Natural killer cell (primary cell): ENCODE results near the gene OS9. TPM values are rescaled to one million over a fixed set of nuclear protein-coding genes. Genes with fewer than 3 reads are reported as not detected.

ENCODE experiments used
- ATAC-seq, 3 donors: fragments of 150-1000 bp in 2 of 3; fragments of 200-7000 bp in 1 of 3; cut with Tn5 transposase; 1 replicate in 1 of 3; 2 replicates in 2 of 3; pipeline ENCODE4 v1.10.0; 2021; ENCODE audit warnings: mild to moderate bottlenecking in 2 of 3, moderate library complexity in 2 of 3
- DNase-seq, 2 donors: peaks; one replicate each; pipeline versions ENCODE4 v3.0.0 to v3.0.0-alpha.2; 2013 to 2021; ENCODE audit warnings: mixed read lengths in 1 of 2
- H3K27ac ChIP-seq: one replicate; pipeline ENCODE4 v1.5.1; 2013; ENCODE audit warnings: mild to moderate bottlenecking, low read length
- H3K27me3 ChIP-seq: one replicate; pipeline ENCODE4 v1.6.1; 2013; ENCODE audit warnings: low read length; ENCODE audit not compliant: control insufficient read depth, insufficient read depth
- H3K36me3 ChIP-seq: one replicate; pipeline ENCODE4 v1.6.1; 2013; ENCODE audit warnings: low read length; ENCODE audit not compliant: control insufficient read depth, insufficient read depth
- H3K4me1 ChIP-seq: one replicate; pipeline ENCODE4 v1.6.1; 2013; ENCODE audit warnings: low read length; ENCODE audit not compliant: control insufficient read depth, insufficient read depth
- H3K4me3 ChIP-seq: one replicate; pipeline ENCODE4 v1.5.1; 2013; ENCODE audit warnings: low read length
- H3K9me3 ChIP-seq: one replicate; pipeline ENCODE4 v1.6.1; 2013; ENCODE audit warnings: low read length; ENCODE audit not compliant: control insufficient read depth, insufficient read depth
- H3K27ac Mint-ChIP-seq, 2 donors: one replicate each; pipeline ENCODE4 v1.8.0; 2022; ENCODE audit warnings: mild to moderate bottlenecking in 2 of 2, mixed read lengths in 2 of 2, moderate library complexity in 1 of 2
- H3K27me3 Mint-ChIP-seq, 2 donors: one replicate each; pipeline ENCODE4 v1.8.0; 2022; ENCODE audit warnings: low read depth in 2 of 2, mixed read lengths in 2 of 2
- H3K36me3 Mint-ChIP-seq: one replicate; pipeline ENCODE4 v1.8.0; 2022; ENCODE audit warnings: mixed read lengths
- H3K4me1 Mint-ChIP-seq, 2 donors: one replicate each; pipeline ENCODE4 v1.8.0; 2022; ENCODE audit warnings: mixed read lengths in 2 of 2
- H3K4me3 Mint-ChIP-seq: one replicate; pipeline ENCODE4 v1.8.0; 2022; ENCODE audit warnings: mild to moderate bottlenecking, moderate library complexity, mixed read lengths
- H3K9me3 Mint-ChIP-seq, 2 donors: one replicate each; pipeline ENCODE4 v1.8.0; 2022; ENCODE audit warnings: mixed read lengths in 2 of 2
- CTCF ChIP-seq: fragments of 200-600 bp; IDR thresholded peaks from one replicate; pipeline ENCODE4 v1.8.0; 2022; ENCODE audit warnings: antibody characterized with exemption
- WGBS: methylation state at CpG from one replicate; pipeline ENCODE4 v1.1.7; 2013; ENCODE audit warnings: missing lambda C conversion rate; ENCODE audit not compliant: insufficient coverage; 5-methylcytosine and 5-hydroxymethylcytosine counted together
- intact Hi-C: fragments of 100-400 bp; cut with micrococcal nuclease; formaldehyde crosslinking; loops from one replicate; pipeline ENCODE4 v1.14.2; 2022
- total RNA-seq, 4 donors: library from RNA; stranded (reverse); fragments of 120-200 nt in 1 of 4; gene quantifications; one replicate each; pipeline versions ENCODE4 v1.2.3 to v1.2.4, GENCODE V29; 2013 to 2022

Gene OS9
- total RNA-seq, 3 donors from 2014 or later (not counting 1 experiment from before 2014, with no cell fraction given): 185 to 221 (median 198) TPM

DNA sequence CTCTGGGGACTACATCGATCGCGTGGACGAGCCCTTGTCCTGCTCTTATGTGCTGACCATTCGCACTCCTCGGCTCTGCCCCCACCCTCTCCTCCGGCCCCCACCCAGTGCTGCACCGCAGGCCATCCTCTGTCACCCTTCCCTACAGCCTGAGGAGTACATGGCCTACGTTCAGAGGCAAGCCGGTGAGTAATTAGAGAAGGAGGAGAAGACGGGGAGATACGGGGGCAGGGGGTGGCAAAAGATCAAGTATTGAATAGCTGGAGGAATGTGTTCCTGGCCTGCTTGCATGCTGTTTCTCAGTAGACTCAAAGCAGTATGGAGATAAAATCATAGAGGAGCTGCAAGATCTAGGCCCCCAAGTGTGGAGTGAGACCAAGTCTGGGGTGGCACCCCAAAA lies 21.9 kb downstream of the OS9 start:
- H3K9me3 ChIP-seq: no peaks in the 10 kb centered on the region
- Mint-ChIP-seq H3K36me3 (peaks cover 9% of the 10 kb centered on the region), H3K9me3 (no peaks in the 10 kb centered on the region), H3K27ac (no peak overlapping the region), H3K4me3 (no peak overlapping the region), H3K27me3 (no peaks in the 10 kb centered on the region), H3K4me1 (no peaks in the 10 kb centered on the region)
- H3K4me3 ChIP-seq: no peak overlapping the region
- DNase-seq: no peak
- peaks cover 68% of the 10 kb centered on the region for H3K36me3 ChIP-seq
- no peak for TF ChIP-seq CTCF
- intact Hi-C loops: no loop called here
- no peak overlapping the region for H3K27ac ChIP-seq
- WGBS: 94% methylated on average over 10 of the region's 12 CpGs
- H3K4me1 ChIP-seq: no peaks in the 10 kb centered on the region
- no peaks in the 10 kb centered on the region for H3K27me3 ChIP-seq
- ATAC-seq: no peak

DNA sequence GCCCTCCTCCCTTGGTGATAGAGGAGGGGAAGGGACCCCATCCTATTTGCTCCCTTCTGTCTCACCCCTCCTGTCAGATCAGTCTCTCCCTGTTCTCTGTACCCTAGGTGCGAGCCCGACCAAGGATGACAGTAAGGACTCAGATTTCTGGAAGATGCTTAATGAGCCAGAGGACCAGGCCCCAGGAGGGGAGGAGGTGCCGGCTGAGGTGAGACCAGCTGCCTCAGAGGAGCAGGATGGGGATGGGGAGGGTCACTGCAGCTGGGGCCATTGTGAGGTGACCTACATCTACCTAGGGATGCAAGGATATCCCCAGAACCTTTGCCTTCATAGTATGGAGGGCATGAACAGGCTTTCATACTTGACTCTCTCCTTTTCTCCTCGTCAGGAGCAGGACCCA lies 22.4 kb downstream of the OS9 start:
- Histone ChIP-seq H3K4me1 (no peaks in the 10 kb centered on the region), H3K4me3 (no peak overlapping the region), H3K36me3 (peaks cover 74% of the 10 kb centered on the region), H3K27ac (no peak overlapping the region), H3K9me3 (no peaks in the 10 kb centered on the region), H3K27me3 (no peaks in the 10 kb centered on the region)
- whole genome bisulfite sequencing: 99% methylated on average over 4 of the region's 4 CpGs
- intact Hi-C loops: no loop called here
- Mint-ChIP-seq H3K4me1 (no peaks in the 10 kb centered on the region), H3K9me3 (no peaks in the 10 kb centered on the region), H3K27me3 (no peaks in the 10 kb centered on the region), H3K4me3 (no peak overlapping the region), H3K27ac (no peak overlapping the region), H3K36me3 (peaks cover 9% of the 10 kb centered on the region)
- no peak for TF ChIP-seq CTCF
- DNase-seq: no peak
- no peak for ATAC-seq

DNA sequence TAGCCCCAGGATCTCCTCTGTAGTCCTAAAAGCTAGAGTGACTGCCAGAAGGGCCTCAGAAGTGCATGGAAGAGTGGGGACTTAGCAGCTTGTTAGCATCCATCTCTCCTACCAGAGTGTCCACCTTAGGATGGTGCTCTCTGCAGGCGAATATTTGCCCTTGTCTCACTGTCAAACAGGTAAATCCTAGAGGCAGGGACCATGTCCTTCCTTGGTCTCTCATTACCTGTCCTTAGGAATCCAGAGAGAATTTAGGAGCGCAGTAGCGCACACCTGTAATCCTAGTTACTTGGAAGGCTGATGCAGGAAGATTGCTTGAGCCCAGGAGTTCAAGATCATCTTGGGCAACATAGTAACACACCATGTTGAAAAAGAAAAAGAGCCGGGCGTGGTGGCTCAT lies 23.2 kb downstream of the OS9 start:
- TF ChIP-seq CTCF: no peak

DNA sequence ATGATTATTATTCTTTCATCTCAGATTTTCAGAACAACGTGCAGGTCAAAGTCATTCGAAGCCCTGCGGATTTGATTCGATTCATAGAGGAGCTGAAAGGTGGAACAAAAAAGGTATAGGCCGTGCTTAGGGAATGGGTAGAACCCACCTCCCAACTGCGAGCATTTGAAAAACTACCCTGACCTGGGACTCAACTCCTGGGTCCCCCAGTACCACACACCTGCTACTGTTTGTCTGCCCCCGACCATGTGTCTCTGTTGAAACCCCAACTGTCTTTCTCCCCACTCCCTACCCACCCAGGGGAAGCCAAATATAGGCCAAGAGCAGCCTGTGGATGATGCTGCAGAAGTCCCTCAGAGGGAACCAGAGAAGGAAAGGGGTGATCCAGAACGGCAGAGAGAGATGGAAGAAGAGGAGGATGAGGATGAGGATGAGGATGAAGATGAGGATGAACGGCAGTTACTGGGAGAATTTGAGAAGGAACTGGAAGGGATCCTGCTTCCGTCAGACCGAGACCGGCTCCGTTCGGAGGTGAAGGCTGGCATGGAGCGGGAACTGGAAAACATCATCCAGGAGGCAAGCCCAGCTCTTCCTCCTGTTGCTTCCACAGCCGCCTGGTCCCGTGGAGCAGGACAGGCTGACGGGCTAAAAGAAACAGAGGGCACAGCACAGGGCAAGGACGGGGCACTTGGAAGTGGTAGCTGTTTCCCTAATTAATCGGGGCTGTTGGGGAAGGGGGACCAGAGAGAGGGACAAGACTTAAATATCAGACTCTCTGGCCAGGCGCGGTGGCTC lies 24.1 kb downstream of the OS9 start:
- no peaks in the 10 kb centered on the region for H3K27me3 Mint-ChIP-seq
- H3K4me1 Mint-ChIP-seq: peaks cover 6% of the 10 kb centered on the region in 2 donors
- DNase-seq (no peak), ATAC-seq (no peak)
- Histone ChIP-seq H3K36me3 (peaks cover 69% of the 10 kb centered on the region), H3K9me3 (no peaks in the 10 kb centered on the region), H3K4me3 (no peak overlapping the region), H3K27ac (no peak overlapping the region), H3K27me3 (no peaks in the 10 kb centered on the region), H3K4me1 (no peaks in the 10 kb centered on the region)
- H3K4me3 Mint-ChIP-seq: no peak overlapping the region
- no peak for TF ChIP-seq CTCF
- H3K27ac Mint-ChIP-seq: no peak overlapping the region
- peaks cover 9% of the 10 kb centered on the region for H3K36me3 Mint-ChIP-seq
- intact Hi-C loops: no loop called here
- WGBS: 95% methylated on average over 22 of the region's 22 CpGs
- no peaks in the 10 kb centered on the region for H3K9me3 Mint-ChIP-seq

More for the DNA sequence above, 23.2 kb downstream of the OS9 start:
- ATAC-seq (no peak), DNase-seq (no peak)
- Histone ChIP-seq H3K36me3 (peaks cover 77% of the 10 kb centered on the region), H3K27me3 (no peaks in the 10 kb centered on the region), H3K27ac (no peak overlapping the region), H3K4me1 (no peaks in the 10 kb centered on the region), H3K4me3 (no peak overlapping the region), H3K9me3 (no peaks in the 10 kb centered on the region)
- H3K27ac Mint-ChIP-seq: no peak overlapping the region
- intact Hi-C loops: no loop called here
- no peaks in the 10 kb centered on the region for H3K27me3 Mint-ChIP-seq
- no peaks in the 10 kb centered on the region for H3K9me3 Mint-ChIP-seq
- peaks cover 6% of the 10 kb centered on the region in 2 donors for H3K4me1 Mint-ChIP-seq
- 98% methylated on average over 5 of the region's 5 CpGs for WGBS
- H3K36me3 Mint-ChIP-seq: peaks cover 9% of the 10 kb centered on the region
- H3K4me3 Mint-ChIP-seq: no peak overlapping the region
